IPS-NIHi7 (cell line): ENCODE measurements around the gene SCARB1.

Source experiments
- DNase-seq: peaks from one replicate; pipeline ENCODE4 v3.0.0; 2012; ENCODE audit warnings: mixed read lengths; ENCODE audit errors: extremely low spot score

SCARB1 gene

GRCh38 chr12:124796303-124796960 lies 67.2 kb downstream of the SCARB1 start:
- DNase-seq = no peak

GRCh38 chr12:124795081-124795948 lies 68.3 kb downstream of the SCARB1 start:
- DNase-seq = no peak

- DNase-seq = no peak
These were observed 70.7 kb downstream of the SCARB1 start for GRCh38 chr12:124792961-124793441.

GRCh38 chr12:124792156-124792555 lies 71.5 kb downstream of the SCARB1 start:
- no peak for DNase-seq

GRCh38 chr12:124790650-124791400 lies 72.8 kb downstream of the SCARB1 start:
- DNase-seq = no peak

- no peak for DNase-seq
These were observed 74.6 kb downstream of the SCARB1 start for GRCh38 chr12:124788936-124789555.

- DNase-seq = peak; percentile 96
These were observed 77.4 kb downstream of the SCARB1 start for GRCh38 chr12:124786061-124786964.

GRCh38 chr12:124784871-124785572 lies 78.6 kb downstream of the SCARB1 start:
- DNase-seq = no peak

GRCh38 chr12:124783087-124783486 lies 80.6 kb downstream of the SCARB1 start:
- DNase-seq = no peak

GRCh38 chr12:124782132-124782531 lies 81.5 kb downstream of the SCARB1 start:
- DNase-seq = no peak

- DNase-seq = no peak
These were observed 82.6 kb downstream of the SCARB1 start for GRCh38 chr12:124780752-124781685.

- no peak for DNase-seq
These were observed 83.3 kb downstream of the SCARB1 start for GRCh38 chr12:124780336-124780735.

- no peak for DNase-seq
These were observed 84.2 kb downstream of the SCARB1 start for GRCh38 chr12:124779161-124780141.

- DNase-seq = no peak
These were observed 85.3 kb downstream of the SCARB1 start for GRCh38 chr12:124778411-124778810.

GRCh38 chr12:124777399-124778372 lies 86.0 kb downstream of the SCARB1 start:
- no peak for DNase-seq

- no peak for DNase-seq
These were observed 87.5 kb downstream of the SCARB1 start for GRCh38 chr12:124776125-124776513.
